DMS 273 (cell line): Measurements from ENCODE around the gene SCML2.
"Not testable (repeated sequence)": the region's sequence is repeated elsewhere in the genome, so short reads cannot be mapped to it uniquely, and the experiment has no call there.

ENCODE experiments used
- DNase-seq: peaks from one replicate; lab custom pipeline; 2025; ENCODE audit not compliant: unreplicated experiment; lab: John Stamatoyannopoulos, UW

Gene SCML2

DNA sequence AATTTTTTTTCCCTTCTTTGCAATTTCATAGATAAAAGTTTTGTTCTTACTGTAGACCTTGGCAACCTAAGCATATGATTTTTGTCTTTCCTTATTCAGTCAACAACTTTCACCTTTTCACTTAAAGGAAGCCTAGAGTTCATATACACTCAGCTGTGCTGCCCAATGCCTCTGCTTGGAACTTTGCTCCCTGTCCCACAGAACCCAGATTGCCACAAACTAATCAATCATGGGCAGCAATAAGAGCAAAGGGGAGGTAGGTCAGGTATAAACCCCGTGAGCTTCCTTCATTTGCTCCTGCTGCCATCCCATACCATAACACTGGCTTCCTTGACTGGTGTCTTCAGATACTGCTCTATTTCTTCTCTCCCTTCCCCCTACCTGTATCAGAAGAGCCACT lies 82.8 kb downstream of the SCML2 start:
- DNase-seq, result no peak

DNA sequence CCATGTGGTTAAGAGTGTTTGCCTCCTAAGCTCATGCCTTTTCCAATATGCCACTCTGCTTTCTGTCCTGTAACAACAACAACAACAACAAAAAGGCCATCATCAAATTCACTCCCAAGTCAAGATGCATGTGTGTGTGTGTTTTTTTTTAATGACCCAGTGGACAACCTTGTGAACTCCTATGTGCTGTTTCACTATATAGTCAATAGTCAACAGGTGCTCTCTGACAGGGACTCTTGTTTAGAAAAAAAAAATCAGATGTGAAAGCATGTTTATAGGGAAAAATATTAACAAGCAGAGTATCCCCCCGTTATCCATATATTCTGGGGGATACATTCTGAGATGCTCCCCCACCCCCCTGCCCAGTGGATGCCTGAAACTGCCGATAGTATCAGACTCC lies 83.2 kb downstream of the SCML2 start:
- DNase-seq, result no peak

DNA sequence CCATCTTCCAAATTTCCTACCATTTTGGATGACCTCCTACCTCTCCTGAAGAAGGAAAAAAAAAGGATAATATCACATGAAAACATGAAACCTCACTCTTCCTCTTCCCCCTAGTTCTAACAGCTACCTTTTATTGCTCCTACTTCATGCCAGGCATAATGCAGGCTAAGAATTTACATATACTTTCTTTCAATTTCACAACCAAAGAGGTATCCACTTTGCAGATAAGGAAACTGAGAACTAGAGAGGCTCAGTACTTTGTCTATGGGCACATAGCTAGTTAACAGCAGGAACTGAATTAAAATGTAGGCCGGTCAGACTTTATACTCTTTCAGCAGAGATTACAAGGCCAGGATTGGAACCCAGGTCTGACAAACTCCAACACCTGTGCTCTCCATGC lies 99.4 kb downstream of the SCML2 start:
- DNase-seq, result no peak

DNA sequence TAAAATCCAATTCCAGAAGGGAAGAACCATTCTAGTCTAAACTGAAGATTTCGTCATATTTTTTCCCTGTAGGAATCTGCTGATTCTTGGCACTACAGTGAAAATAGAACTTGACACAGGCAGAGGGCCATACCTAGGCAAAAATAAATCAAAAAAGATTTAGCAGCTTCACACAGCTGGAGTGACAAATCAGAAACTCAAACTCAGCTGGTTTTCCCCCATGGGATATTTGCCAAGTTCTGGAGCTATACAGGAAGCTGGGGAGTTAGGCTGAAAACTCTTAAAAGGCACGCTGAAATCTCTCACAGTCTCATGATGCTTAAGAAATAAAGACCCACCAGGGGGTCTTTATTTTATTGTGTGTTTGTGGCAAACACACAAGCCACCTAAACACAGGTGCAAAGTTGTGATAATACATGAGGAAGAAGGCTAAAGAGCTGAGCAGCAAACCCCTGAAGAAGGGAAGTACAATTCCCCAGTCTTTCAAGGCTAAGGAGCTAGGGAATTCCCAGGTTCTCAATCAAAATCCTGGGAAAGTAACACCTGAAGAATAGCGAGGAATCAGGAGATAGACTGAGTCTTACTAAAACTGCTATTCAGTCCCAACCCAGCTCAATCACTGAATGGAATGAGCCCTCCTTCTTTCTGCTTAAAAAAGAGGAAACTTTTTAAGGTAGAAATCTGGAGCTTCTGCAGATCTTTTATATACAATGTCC lies 101.7 kb downstream of the SCML2 start:
- no peak for DNase-seq

DNA sequence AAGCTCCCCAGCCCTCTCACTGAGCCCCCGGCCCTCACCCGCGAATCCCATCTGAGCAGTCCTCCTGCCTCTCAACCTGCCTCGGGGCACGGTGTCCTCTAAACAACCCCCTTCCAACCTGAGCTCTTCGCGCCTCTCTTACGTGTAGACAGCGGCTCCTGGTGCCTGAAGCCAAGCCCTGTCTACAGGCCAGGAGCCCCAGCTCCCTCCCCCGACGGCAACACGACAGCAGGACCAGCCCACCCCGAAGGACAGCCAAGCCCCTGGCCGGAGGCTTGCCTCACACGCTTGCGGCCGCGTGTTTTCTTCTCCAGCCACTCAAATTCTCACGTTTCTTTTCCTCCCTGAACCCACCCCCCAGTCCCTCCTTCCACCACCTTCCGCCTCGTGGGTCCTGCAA lies 124.8 kb downstream of the SCML2 start:
- not testable (repeated sequence) for DNase-seq

DNA sequence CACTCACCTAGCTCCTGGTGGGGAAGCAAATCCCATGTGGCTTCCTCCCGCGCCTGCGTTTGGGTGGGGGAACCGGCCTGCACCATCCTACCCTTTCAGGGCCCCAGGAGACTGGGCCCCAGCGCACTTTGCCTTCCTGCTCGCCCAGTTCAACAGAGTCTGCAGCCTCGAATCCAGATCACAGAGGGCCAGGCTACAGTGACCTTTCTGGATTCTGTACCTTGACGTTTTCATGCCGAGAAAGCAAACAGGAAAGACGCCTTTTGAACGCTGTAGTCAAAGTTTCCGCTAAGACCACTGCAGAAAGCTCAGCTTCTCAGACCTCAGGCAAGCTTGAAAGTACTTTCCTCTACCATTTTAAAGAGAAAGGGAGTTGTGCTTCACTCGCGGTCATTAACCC lies 126.4 kb downstream of the SCML2 start:
- no peak for DNase-seq

DNA sequence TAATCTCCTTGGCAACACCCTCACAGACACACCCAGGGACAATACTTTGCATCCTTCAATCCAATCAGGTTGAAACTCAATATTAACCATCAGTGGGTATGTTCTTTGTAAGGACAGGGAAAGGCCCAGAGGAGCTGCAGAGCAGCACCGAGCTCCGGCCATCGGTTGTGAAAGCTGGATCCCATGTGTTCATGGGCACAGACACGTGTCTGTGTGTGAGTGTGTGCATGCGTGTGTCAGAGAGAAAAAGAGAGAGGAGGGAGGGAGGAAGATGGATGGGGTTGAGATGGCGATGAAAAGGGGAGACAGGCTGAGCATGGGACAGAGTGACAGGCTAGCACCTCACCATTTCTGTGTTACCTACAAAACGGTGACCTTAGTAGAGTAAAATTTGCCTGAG lies 127.0 kb downstream of the SCML2 start:
- DNase-seq, result no peak

DNA sequence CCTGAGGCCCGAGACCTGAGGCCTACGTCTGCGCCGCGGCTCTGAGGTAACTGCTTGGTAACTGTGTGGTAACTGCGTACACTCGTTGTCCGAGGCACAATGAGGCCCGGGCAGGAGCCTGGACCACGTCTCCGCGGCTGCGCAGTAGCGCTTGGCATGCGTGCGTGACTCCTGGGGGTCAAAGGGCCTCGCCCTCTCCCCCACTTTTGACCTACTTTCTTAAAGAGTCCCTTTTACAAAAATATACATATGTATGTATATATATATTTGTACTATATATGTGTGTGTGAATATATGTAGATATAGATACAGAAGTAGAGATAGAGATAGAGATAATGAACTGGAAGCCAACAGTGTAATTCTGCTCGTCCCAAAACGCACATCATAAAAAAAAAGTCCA lies 133.7 kb downstream of the SCML2 start, which contains the start of gene BEND2:
TSS of gene BEND2 (minus strand) at position 101 of the 400 bp plus-strand sequence. CDS start 136 bp downstream, outside the sequence.
- no peak for DNase-seq

DNA sequence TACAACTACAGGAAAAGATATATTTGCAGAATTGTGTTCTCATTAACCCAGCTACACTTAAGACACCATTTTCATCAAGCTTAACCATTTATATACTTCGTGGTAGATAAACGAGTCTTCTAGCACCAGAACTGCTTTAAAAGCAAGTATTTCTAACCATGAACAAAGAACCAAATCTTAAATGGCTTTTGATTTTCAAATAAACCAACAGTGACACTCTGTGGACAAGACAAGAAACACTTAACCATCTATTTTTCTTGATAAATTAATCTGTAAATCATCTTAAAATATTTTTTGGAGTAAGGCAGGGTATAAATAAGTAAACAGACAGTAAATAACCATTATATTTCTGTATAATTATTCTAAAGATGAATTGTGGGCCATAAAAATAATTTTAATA lies 144.0 kb downstream of the SCML2 start:
- DNase-seq, result peak; percentile 49

DNA sequence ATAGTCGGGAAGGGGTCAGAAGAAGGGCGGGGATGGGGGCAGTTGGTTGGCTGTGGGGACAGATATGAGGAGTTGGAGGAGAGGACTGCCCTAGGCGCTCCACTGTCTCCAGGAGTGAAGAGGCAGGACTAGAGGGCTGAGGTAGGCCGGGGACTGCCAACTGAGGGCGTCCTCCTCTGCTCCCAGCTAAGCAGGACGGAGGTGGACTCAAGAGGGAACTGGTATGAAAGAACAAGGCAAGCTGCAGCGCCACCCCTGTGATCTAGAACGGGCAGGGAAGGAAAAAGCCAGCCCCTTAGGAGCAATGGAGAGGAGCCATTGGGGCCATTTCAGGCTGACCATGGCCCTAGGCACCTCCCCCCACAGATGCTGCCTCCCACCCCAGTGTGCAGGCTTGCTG lies 147.8 kb downstream of the SCML2 start:
- no peak for DNase-seq

DNA sequence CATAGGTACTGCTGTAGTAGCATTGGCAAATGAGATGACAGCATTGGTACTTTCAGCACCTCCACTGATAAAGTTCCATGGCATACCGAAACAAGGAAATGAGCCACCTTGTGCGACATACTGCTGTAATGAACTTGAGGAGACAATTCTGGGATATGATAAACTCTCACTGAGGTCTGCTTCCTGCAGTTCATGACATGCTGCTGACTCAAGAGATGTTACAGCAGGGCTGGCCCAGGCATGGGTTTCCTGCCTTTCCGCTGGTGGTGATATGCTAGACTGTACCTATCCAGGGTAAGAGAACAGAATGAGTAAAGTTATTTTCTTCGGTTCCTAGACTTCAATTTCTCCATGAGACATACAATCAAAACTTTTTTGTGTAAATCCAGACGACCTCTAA lies 150.9 kb downstream of the SCML2 start:
- no peak for DNase-seq

DNA sequence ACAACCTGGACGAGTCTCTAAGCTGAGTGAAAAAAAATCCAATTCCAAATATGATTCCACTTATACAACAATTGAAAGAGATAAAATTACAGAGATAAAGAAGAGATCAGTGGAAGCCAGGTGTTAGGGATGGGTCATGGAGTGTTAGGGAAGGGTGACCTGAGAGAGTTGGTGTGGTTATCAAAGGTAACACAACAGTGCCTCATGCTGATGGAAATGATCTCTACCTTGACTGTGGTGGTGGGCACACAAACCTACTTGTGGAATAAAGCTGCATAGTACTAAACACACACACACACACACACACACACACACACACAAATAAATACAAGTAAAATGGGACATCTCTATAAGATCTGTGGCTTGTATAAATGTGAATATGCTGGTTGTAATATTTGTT lies 159.8 kb downstream of the SCML2 start:
- DNase-seq, result no peak
